NCI-H510A (cell line): ENCODE results near the gene FERMT2.

ENCODE experiments used
- DNase-seq: peaks from one replicate; lab custom pipeline; 2025; lab: John Stamatoyannopoulos, UW

FERMT2 gene

GRCh38 chr14:52862632-52863333 lies 88.1 kb downstream of the FERMT2 start:
- DNase-seq, result no peak

GRCh38 chr14:52861403-52861802 lies 89.4 kb downstream of the FERMT2 start:
- DNase-seq, result no peak

- DNase-seq, result no peak
Measured at GRCh38 chr14:52860910-52861309, 89.9 kb downstream of the FERMT2 start.

GRCh38 chr14:52860209-52860608 lies 90.6 kb downstream of the FERMT2 start:
- DNase-seq, result no peak

- no peak for DNase-seq
Measured at GRCh38 chr14:52856139-52856538, 94.7 kb downstream of the FERMT2 start.

GRCh38 chr14:52853522-52853854 lies 97.4 kb downstream of the FERMT2 start:
- no peak for DNase-seq

GRCh38 chr14:52852810-52853521 lies 97.9 kb downstream of the FERMT2 start:
- DNase-seq, result no peak

GRCh38 chr14:52850451-52850909 lies 100.4 kb downstream of the FERMT2 start:
- no peak for DNase-seq

GRCh38 chr14:52848626-52849025 lies 102.2 kb downstream of the FERMT2 start:
- no peak for DNase-seq

- DNase-seq, result no peak
Measured at GRCh38 chr14:52846591-52846990, 104.3 kb downstream of the FERMT2 start.

GRCh38 chr14:52845081-52845480 lies 105.8 kb downstream of the FERMT2 start:
- no peak for DNase-seq

GRCh38 chr14:52844262-52845060 lies 106.4 kb downstream of the FERMT2 start:
- no peak for DNase-seq

GRCh38 chr14:52840877-52841276 lies 110.0 kb downstream of the FERMT2 start:
- no peak for DNase-seq

- no peak for DNase-seq
Measured at GRCh38 chr14:52837451-52837850, 113.4 kb downstream of the FERMT2 start.

GRCh38 chr14:52836063-52836462 lies 114.8 kb downstream of the FERMT2 start:
- DNase-seq, result no peak

GRCh38 chr14:52835122-52835903 lies 115.5 kb downstream of the FERMT2 start:
- no peak for DNase-seq

GRCh38 chr14:52834440-52834842 lies 116.4 kb downstream of the FERMT2 start:
- no peak for DNase-seq

- DNase-seq, result no peak
Measured at GRCh38 chr14:52833891-52834290, 117.0 kb downstream of the FERMT2 start.

- DNase-seq, result no peak
Measured at GRCh38 chr14:52829527-52830185, 121.2 kb downstream of the FERMT2 start.

- no peak for DNase-seq
Measured at GRCh38 chr14:52827426-52827825, 123.4 kb downstream of the FERMT2 start.

GRCh38 chr14:52825085-52825484 lies 125.8 kb downstream of the FERMT2 start:
- DNase-seq, result no peak

- no peak for DNase-seq
Measured at GRCh38 chr14:52824462-52824861, 126.4 kb downstream of the FERMT2 start.
